Hematopoietic multipotent progenitor cell treated with erythropoietin and hydrocortisone succinate and interleukin-3 and kit ligand, for 17 days (in vitro differentiated cells): ENCODE data around the gene ZBTB38.

ENCODE experiments used
- DNase-seq: peaks from one replicate; pipeline ENCODE4 v3.0.0-alpha.2; 2015; ENCODE audit warnings: low spot score

ZBTB38 gene

GRCh38 chr3:141368062-141368924 lies at the start of gene ZBTB38:
Gene ZBTB38 (plus strand): TSS chr3:141368504. CDS start chr3:141442389, 73,885 bp downstream.
- peak; percentile 24 for DNase-seq

- DNase-seq: no peak
These were observed 47.8 kb upstream of the ZBTB38 start for GRCh38 chr3:141320399-141321108.

GRCh38 chr3:141321109-141321497 lies 47.2 kb upstream of the ZBTB38 start:
- DNase-seq: no peak

- DNase-seq: no peak
These were observed 44.2 kb upstream of the ZBTB38 start for GRCh38 chr3:141323936-141324704.

GRCh38 chr3:141326123-141326522 lies 42.2 kb upstream of the ZBTB38 start:
- no peak for DNase-seq

GRCh38 chr3:141326626-141327025 lies 41.7 kb upstream of the ZBTB38 start:
- DNase-seq: no peak

GRCh38 chr3:141328286-141329166 lies 39.8 kb upstream of the ZBTB38 start:
- no peak for DNase-seq

GRCh38 chr3:141330235-141330634 lies 38.1 kb upstream of the ZBTB38 start:
- no peak for DNase-seq

- no peak for DNase-seq
These were observed 37.5 kb upstream of the ZBTB38 start for GRCh38 chr3:141330718-141331376.

GRCh38 chr3:141331377-141332318 lies 36.7 kb upstream of the ZBTB38 start:
- DNase-seq: no peak

GRCh38 chr3:141332416-141332815 lies 35.9 kb upstream of the ZBTB38 start:
- DNase-seq: no peak

GRCh38 chr3:141333836-141334626 lies 34.3 kb upstream of the ZBTB38 start:
- DNase-seq: no peak

- no peak for DNase-seq
These were observed 33.6 kb upstream of the ZBTB38 start for GRCh38 chr3:141334627-141335250.

GRCh38 chr3:141335531-141336061 lies 32.7 kb upstream of the ZBTB38 start:
- DNase-seq: no peak

GRCh38 chr3:141336672-141337522 lies 31.4 kb upstream of the ZBTB38 start:
- DNase-seq: no peak

GRCh38 chr3:141337523-141337854 lies 30.8 kb upstream of the ZBTB38 start:
- DNase-seq: no peak

- no peak for DNase-seq
These were observed 30.3 kb upstream of the ZBTB38 start for GRCh38 chr3:141337991-141338390.
